CD4-positive, alpha-beta T cell (primary cell): ENCODE results near the gene GPC6. TPM values are rescaled to one million over a fixed set of nuclear protein-coding genes. Genes with fewer than 3 reads are reported as not detected.
"Not testable (repeated sequence)": the region's sequence is repeated elsewhere in the genome, so short reads cannot be mapped to it uniquely, and the experiment has no call there.

Source experiments
- ATAC-seq: fragments of 200-7000 bp; cut with Tn5 transposase; one replicate; pipeline ENCODE4 v1.10.0; 2022; ENCODE audit warnings: mild to moderate bottlenecking; ENCODE audit not compliant: poor library complexity
- CTCF ChIA-PET: fragments of 350-600 bp; sonication (Branson Sonifier 250); formaldehyde crosslinking; loops from one replicate; lab custom pipeline; 2021; ENCODE audit warnings: antibody characterized with exemption, inconsistent platforms; lab: Charles Lee
- POLR2A ChIA-PET: fragments of 350-600 bp; sonication (Branson Sonifier 250); formaldehyde crosslinking; loops from one replicate; lab custom pipeline; 2021; ENCODE audit warnings: antibody characterized with exemption, inconsistent platforms; lab: Charles Lee
- DNase-seq, 14 experiments: peaks; one replicate each; pipeline ENCODE4 v3.0.0-alpha.2; 2013 to 2020; ENCODE audit warnings: mixed read lengths in 2 of 14
- H3K27ac ChIP-seq, 2 donors: one replicate each; pipeline versions ENCODE4 v1.5.1 to v1.7.0; 2013; ENCODE audit warnings: low read length in 2 of 2, low read depth in 1 of 2, mild to moderate bottlenecking in 1 of 2
- H3K27me3 ChIP-seq, 2 experiments: 1 replicate in 1 of 2; 2 replicates in 1 of 2; pipeline versions ENCODE4 v1.6.1 to v1.7.0; 2013; ENCODE audit warnings: low read length in 2 of 2, control low read depth in 1 of 2, mild to moderate bottlenecking in 1 of 2, moderate library complexity in 1 of 2; ENCODE audit not compliant: insufficient read depth in 2 of 2, control insufficient read depth in 1 of 2
- H3K36me3 ChIP-seq: one replicate; pipeline ENCODE4 v1.6.1; 2013; ENCODE audit warnings: low read length, control low read depth; ENCODE audit not compliant: insufficient read depth
- H3K4me1 ChIP-seq: one replicate; pipeline ENCODE4 v1.6.1; 2013; ENCODE audit warnings: low read length, control low read depth; ENCODE audit not compliant: insufficient read depth
- H3K4me3 ChIP-seq: one replicate; pipeline ENCODE4 v1.5.1; 2013; ENCODE audit warnings: mild to moderate bottlenecking, low read length, moderate library complexity
- H3K9me3 ChIP-seq, 2 experiments: 1 replicate in 1 of 2; 2 replicates in 1 of 2; pipeline versions ENCODE4 v1.6.1 to v1.7.0; 2013; ENCODE audit warnings: low read length in 2 of 2, mild to moderate bottlenecking in 2 of 2, control low read depth in 1 of 2, moderate library complexity in 1 of 2; ENCODE audit not compliant: control insufficient read depth in 1 of 2, insufficient read depth in 1 of 2
- H3K27ac Mint-ChIP-seq: one replicate; pipeline ENCODE4 v1.8.0; 2020; ENCODE audit warnings: mixed read lengths
- H3K27me3 Mint-ChIP-seq: one replicate; pipeline ENCODE4 v1.8.0; 2021; ENCODE audit warnings: mixed read lengths
- H3K36me3 Mint-ChIP-seq: one replicate; pipeline ENCODE4 v1.8.0; 2021; ENCODE audit warnings: low read depth, mixed read lengths
- H3K4me1 Mint-ChIP-seq: one replicate; pipeline ENCODE4 v1.8.0; 2021; ENCODE audit warnings: low read depth, mixed read lengths
- H3K4me3 Mint-ChIP-seq: one replicate; pipeline ENCODE4 v1.8.0; 2020; ENCODE audit warnings: mild to moderate bottlenecking, mixed read lengths
- H3K9me3 Mint-ChIP-seq: one replicate; pipeline ENCODE4 v1.8.0; 2020; ENCODE audit warnings: mixed read lengths
- intact Hi-C, 2 experiments: fragments of 100-400 bp; cut with DNase I in 1 of 2; cut with micrococcal nuclease in 1 of 2; formaldehyde crosslinking; loops; one replicate each; pipeline versions ENCODE4 v1.15.1 to v1.9.0; 2023 to 2025; cut with DNase I, micrococcal nuclease
- total RNA-seq, 174 experiments: library from RNA in 2 of 174; stranded (reverse) in 2 of 174; gene quantifications; one replicate each; pipeline ENCODE4 v1.2.3 and lab custom pipeline; 2021 to 2026
- TF ChIP-seq, protein P1 (sequence below): fragments of 200-600 bp; IDR thresholded peaks from one replicate; pipeline ENCODE4 v1.8.0; 2022; ENCODE audit warnings: antibody characterized with exemption, mild to moderate bottlenecking

The GPC6 gene
- total RNA-seq, 2 experiments from 2014 or later, result not detected

DNA sequence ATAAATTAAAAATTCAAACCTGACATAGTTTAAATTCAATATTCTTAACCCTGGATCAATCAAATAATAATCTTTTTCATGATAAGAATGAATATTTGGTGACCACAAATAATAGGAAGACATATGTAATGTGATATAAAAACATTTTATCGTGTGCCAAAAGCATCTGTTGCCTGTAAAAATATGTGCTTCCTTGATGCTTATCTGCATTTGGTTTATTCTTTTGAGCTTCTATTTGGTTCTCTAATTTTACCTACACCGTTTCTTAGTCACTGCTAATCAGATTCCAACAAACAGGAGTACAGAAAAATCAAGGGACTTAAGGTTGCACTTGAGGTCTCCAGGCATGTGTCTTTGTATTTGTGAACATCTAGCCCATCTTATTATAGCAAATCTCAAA lies 978.3 kb downstream of the GPC6 start:
- TF ChIP-seq, protein P1, sequence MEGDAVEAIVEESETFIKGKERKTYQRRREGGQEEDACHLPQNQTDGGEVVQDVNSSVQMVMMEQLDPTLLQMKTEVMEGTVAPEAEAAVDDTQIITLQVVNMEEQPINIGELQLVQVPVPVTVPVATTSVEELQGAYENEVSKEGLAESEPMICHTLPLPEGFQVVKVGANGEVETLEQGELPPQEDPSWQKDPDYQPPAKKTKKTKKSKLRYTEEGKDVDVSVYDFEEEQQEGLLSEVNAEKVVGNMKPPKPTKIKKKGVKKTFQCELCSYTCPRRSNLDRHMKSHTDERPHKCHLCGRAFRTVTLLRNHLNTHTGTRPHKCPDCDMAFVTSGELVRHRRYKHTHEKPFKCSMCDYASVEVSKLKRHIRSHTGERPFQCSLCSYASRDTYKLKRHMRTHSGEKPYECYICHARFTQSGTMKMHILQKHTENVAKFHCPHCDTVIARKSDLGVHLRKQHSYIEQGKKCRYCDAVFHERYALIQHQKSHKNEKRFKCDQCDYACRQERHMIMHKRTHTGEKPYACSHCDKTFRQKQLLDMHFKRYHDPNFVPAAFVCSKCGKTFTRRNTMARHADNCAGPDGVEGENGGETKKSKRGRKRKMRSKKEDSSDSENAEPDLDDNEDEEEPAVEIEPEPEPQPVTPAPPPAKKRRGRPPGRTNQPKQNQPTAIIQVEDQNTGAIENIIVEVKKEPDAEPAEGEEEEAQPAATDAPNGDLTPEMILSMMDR, result no peak
- H3K27ac Mint-ChIP-seq, result no peak overlapping the region
- H3K4me3 Mint-ChIP-seq, result no peak overlapping the region
- no peaks in the 10 kb centered on the region for H3K4me1 Mint-ChIP-seq
- no peaks in the 10 kb centered on the region for H3K36me3 ChIP-seq
- intact Hi-C loops, result no loop called here
- DNase-seq (no peak), ATAC-seq (no peak)
- ChIA-PET POLR2A (no interaction called here), CTCF (no interaction called here)
- no peak overlapping the region for H3K4me3 ChIP-seq
- no peaks in the 10 kb centered on the region for H3K36me3 Mint-ChIP-seq
- H3K4me1 ChIP-seq, result no peaks in the 10 kb centered on the region
- H3K27ac ChIP-seq, result no peak overlapping the region
- H3K9me3 Mint-ChIP-seq, result no peaks in the 10 kb centered on the region
- H3K27me3 ChIP-seq, result no peaks in the 10 kb centered on the region
- H3K27me3 Mint-ChIP-seq, result no peaks in the 10 kb centered on the region
- no peaks in the 10 kb centered on the region for H3K9me3 ChIP-seq

DNA sequence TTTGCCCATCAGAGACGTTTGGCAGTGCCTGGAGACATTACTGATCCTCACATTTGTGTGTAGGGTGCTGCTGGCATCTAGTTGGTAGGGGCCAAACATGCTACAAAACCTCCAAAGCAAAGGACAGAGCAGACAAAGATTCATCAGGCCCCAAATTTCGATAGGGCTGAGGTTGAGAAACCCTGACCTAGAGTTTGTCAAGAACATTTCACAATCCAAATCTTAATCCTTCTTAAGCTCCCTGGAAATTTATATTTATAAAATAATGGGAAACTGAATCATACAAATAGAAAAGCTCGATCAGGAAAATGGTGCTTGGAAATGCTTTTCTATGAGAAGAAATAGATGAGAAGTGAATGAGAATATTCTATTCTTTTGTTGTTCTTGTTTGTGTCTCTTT lies 979.3 kb downstream of the GPC6 start:
- intact Hi-C loops, result no loop called here
- ChIA-PET CTCF (no interaction called here), POLR2A (no interaction called here)
- no peaks in the 10 kb centered on the region for H3K27me3 ChIP-seq
- TF ChIP-seq, protein P1, result no peak
- H3K4me1 ChIP-seq, result no peaks in the 10 kb centered on the region
- DNase-seq (no peak), ATAC-seq (no peak)
- no peaks in the 10 kb centered on the region for H3K9me3 ChIP-seq
- no peaks in the 10 kb centered on the region for H3K4me1 Mint-ChIP-seq
- no peaks in the 10 kb centered on the region for H3K36me3 ChIP-seq
- no peak overlapping the region for H3K4me3 ChIP-seq
- H3K36me3 Mint-ChIP-seq, result no peaks in the 10 kb centered on the region
- H3K9me3 Mint-ChIP-seq, result no peaks in the 10 kb centered on the region
- H3K27ac Mint-ChIP-seq, result no peak overlapping the region
- H3K27me3 Mint-ChIP-seq, result no peaks in the 10 kb centered on the region
- H3K4me3 Mint-ChIP-seq, result no peak overlapping the region
- no peak overlapping the region for H3K27ac ChIP-seq

DNA sequence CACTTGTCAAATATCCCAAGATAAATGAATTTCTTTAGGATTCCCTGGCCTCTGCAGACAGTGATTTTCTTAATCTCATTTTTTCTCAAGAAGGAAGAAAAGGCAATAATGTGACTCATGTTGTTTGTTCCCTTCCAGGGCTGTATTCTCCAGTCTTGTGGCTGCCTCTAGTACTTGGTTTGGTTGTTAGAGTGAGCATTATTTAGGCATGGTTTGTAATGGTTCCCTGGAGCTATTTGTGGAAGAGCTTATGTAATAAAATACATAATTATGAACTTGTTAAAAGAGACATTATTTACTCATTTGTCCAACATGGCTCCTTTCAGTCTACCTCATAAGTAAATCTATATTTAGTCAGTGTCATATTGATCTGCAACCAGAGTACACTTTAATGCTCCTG lies 982.5 kb downstream of the GPC6 start:
- TF ChIP-seq, protein P1, result no peak
- no peaks in the 10 kb centered on the region for H3K27me3 ChIP-seq
- no peak overlapping the region for H3K27ac Mint-ChIP-seq
- no peaks in the 10 kb centered on the region for H3K4me1 Mint-ChIP-seq
- no peaks in the 10 kb centered on the region for H3K9me3 ChIP-seq
- no peak for DNase-seq
- no peaks in the 10 kb centered on the region for H3K27me3 Mint-ChIP-seq
- no peak overlapping the region for H3K4me3 ChIP-seq
- no peak overlapping the region for H3K27ac ChIP-seq
- no peaks in the 10 kb centered on the region for H3K4me1 ChIP-seq
- no peaks in the 10 kb centered on the region for H3K9me3 Mint-ChIP-seq
- H3K36me3 Mint-ChIP-seq, result no peaks in the 10 kb centered on the region
- no peak overlapping the region for H3K4me3 Mint-ChIP-seq
- POLR2A ChIA-PET, result no interaction called here
- CTCF ChIA-PET, result interaction anchor here (1.2 kb wide), 1 partner anchor 9 kb away, joined by 3 read pairs; no protein-coding TSS in a partner anchor
- intact Hi-C loops, result no loop called here
- no peaks in the 10 kb centered on the region for H3K36me3 ChIP-seq
- no peak for ATAC-seq

DNA sequence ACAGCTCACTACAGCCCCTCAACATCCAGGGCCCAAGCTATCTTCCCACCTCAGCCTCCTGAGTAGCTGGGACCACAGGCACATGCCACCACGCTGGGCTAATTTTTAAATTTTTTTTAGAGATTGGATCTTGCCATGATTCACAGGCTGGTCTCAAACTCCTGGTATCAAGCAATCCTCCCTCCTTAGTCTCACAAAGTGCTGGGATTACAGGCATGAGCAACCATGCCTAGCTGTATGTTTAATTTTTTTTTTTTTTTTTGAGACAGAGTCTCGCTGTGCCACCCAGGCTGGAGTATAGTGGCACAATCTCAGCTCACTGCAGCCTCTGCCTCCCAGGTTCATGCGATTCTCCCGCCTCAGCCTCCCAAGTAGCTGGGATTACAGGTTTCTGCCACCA lies 983.3 kb downstream of the GPC6 start:
- H3K27ac ChIP-seq, H3K27me3 Mint-ChIP-seq, intact Hi-C loops, H3K27ac Mint-ChIP-seq, H3K4me3 Mint-ChIP-seq, DNase-seq, POLR2A ChIA-PET, H3K9me3 Mint-ChIP-seq, H3K4me1 ChIP-seq, H3K9me3 ChIP-seq, H3K36me3 Mint-ChIP-seq, H3K27me3 ChIP-seq, H3K4me1 Mint-ChIP-seq, H3K36me3 ChIP-seq, ATAC-seq, H3K4me3 ChIP-seq: not testable (repeated sequence)
- CTCF ChIA-PET, result interaction anchor here (1.2 kb wide), 1 partner anchor 10 kb away, joined by 3 read pairs; no protein-coding TSS in a partner anchor
